Trophoblast cell (in vitro differentiated cells and primary cell): ENCODE data around the gene LRRC1.

ENCODE experiments used
- DNase-seq, 2 donors: peaks; one replicate each; pipeline ENCODE4 v3.0.0-alpha.2; 2016
- H2AFZ ChIP-seq: 2 replicates; pipeline ENCODE4 v1.6.1; 2013; ENCODE audit warnings: low read length, moderate library complexity, mild to moderate bottlenecking; ENCODE audit not compliant: insufficient read depth, poor library complexity
- H2AK5ac ChIP-seq: 2 replicates; pipeline ENCODE4 v1.6.1; 2013; ENCODE audit warnings: mild to moderate bottlenecking, low read length
- H2BK120ac ChIP-seq: 2 replicates; pipeline ENCODE4 v1.6.1; 2013; ENCODE audit warnings: low read length, mild to moderate bottlenecking, moderate library complexity; ENCODE audit not compliant: insufficient read depth, poor library complexity
- H2BK12ac ChIP-seq: 2 replicates; pipeline ENCODE4 v1.6.1; 2013; ENCODE audit warnings: mild to moderate bottlenecking, low read length, moderate library complexity
- H2BK5ac ChIP-seq: 2 replicates; pipeline ENCODE4 v1.6.1; 2013; ENCODE audit warnings: low read length, low read depth, moderate library complexity, mild to moderate bottlenecking; ENCODE audit not compliant: poor library complexity
- H3K14ac ChIP-seq: 2 replicates; pipeline ENCODE4 v1.6.1; 2013; ENCODE audit warnings: mild to moderate bottlenecking, low read length
- H3K18ac ChIP-seq: 2 replicates; pipeline ENCODE4 v1.6.1; 2013; ENCODE audit warnings: mild to moderate bottlenecking, low read length
- H3K23ac ChIP-seq: 2 replicates; pipeline ENCODE4 v1.6.1; 2013; ENCODE audit warnings: low read length
- H3K27ac ChIP-seq: 2 replicates; pipeline ENCODE4 v1.5.1; 2013; ENCODE audit warnings: low read depth, mild to moderate bottlenecking, inconsistent platforms, low read length, moderate library complexity
- H3K27me3 ChIP-seq: 2 replicates; pipeline ENCODE4 v1.6.1; 2013; ENCODE audit warnings: inconsistent platforms, mild to moderate bottlenecking, low read length, moderate library complexity; ENCODE audit not compliant: insufficient read depth
- H3K36me3 ChIP-seq, 2 experiments: 1 replicate in 1 of 2; 2 replicates in 1 of 2; pipeline ENCODE4 v1.6.1; 2013; ENCODE audit warnings: low read length in 2 of 2, mild to moderate bottlenecking in 2 of 2, moderate library complexity in 1 of 2; ENCODE audit not compliant: insufficient read depth in 2 of 2, control insufficient read depth in 1 of 2
- H3K4ac ChIP-seq: 2 replicates; pipeline ENCODE4 v1.6.1; 2013; ENCODE audit warnings: low read depth, mild to moderate bottlenecking, low read length, moderate library complexity
- H3K4me1 ChIP-seq, 2 experiments: 1 replicate in 1 of 2; 2 replicates in 1 of 2; pipeline ENCODE4 v1.6.1; 2013; ENCODE audit warnings: low read length in 2 of 2, mild to moderate bottlenecking in 2 of 2, moderate library complexity in 1 of 2; ENCODE audit not compliant: insufficient read depth in 2 of 2, control insufficient read depth in 1 of 2
- H3K4me2 ChIP-seq: 2 replicates; pipeline ENCODE4 v1.6.1; 2013; ENCODE audit warnings: inconsistent platforms, mild to moderate bottlenecking, low read length, moderate library complexity
- H3K4me3 ChIP-seq: 2 replicates; pipeline ENCODE4 v1.5.1; 2013; ENCODE audit warnings: mild to moderate bottlenecking, low read depth, low read length, inconsistent platforms
- H3K79me1 ChIP-seq: one replicate; pipeline ENCODE4 v1.6.1; 2013; ENCODE audit warnings: low read length
- H3K79me2 ChIP-seq: 2 replicates; pipeline ENCODE4 v1.6.1; 2013; ENCODE audit warnings: low read length, mild to moderate bottlenecking; ENCODE audit not compliant: control insufficient read depth, insufficient read depth, poor library complexity
- H3K9ac ChIP-seq: 2 replicates; pipeline ENCODE4 v1.6.1; 2013; ENCODE audit warnings: mild to moderate bottlenecking, low read length
- H3K9me3 ChIP-seq: 2 replicates; pipeline ENCODE4 v1.6.1; 2013; ENCODE audit warnings: low read depth, mild to moderate bottlenecking, control low read depth, inconsistent platforms, low read length; ENCODE audit not compliant: insufficient read depth
- H4K12ac ChIP-seq: 2 replicates; pipeline ENCODE4 v1.6.1; 2013; ENCODE audit warnings: low read depth, mild to moderate bottlenecking, low read length, moderate library complexity
- H4K8ac ChIP-seq: 2 replicates; pipeline ENCODE4 v1.6.1; 2013; ENCODE audit warnings: low read depth, mild to moderate bottlenecking, low read length, moderate library complexity
- H4K91ac ChIP-seq: one replicate; pipeline ENCODE4 v1.6.1; 2013; ENCODE audit warnings: low read depth, mild to moderate bottlenecking, low read length, moderate library complexity
- WGBS: extraction: QIAGEN DNeasy Blood & Tissue Kit; methylation state at CpG from one replicate; pipeline ENCODE4 v1.1.7; 2013; ENCODE audit warnings: missing lambda C conversion rate; ENCODE audit not compliant: insufficient read length, insufficient coverage; ENCODE audit errors: extremely low coverage; 5-methylcytosine and 5-hydroxymethylcytosine counted together

The LRRC1 gene

GRCh38 chr6:53937461-53937860 is 142.7 kb downstream of the LRRC1 start:
- no peak overlapping the region for H2BK5ac ChIP-seq
- no peak overlapping the region for H2BK120ac ChIP-seq
- H3K27ac ChIP-seq: no peak overlapping the region
- H4K8ac ChIP-seq: no peak overlapping the region
- H3K79me2 ChIP-seq: no peaks in the 10 kb centered on the region
- H3K4me2 ChIP-seq: no peak overlapping the region
- peaks cover 5% of the 10 kb centered on the region for H3K79me1 ChIP-seq
- no peak overlapping the region for H3K14ac ChIP-seq
- H2AFZ ChIP-seq: no peak overlapping the region
- no peak overlapping the region for H4K91ac ChIP-seq
- H3K4ac ChIP-seq: no peak overlapping the region
- H2AK5ac ChIP-seq: no peak overlapping the region
- no CpG with 5 or more reads among the region's 4 CpGs for WGBS
- no peaks in the 10 kb centered on the region for H3K36me3 ChIP-seq
- H3K4me1 ChIP-seq: peaks cover 2 to 8% of the 10 kb centered on the region in 2 experiments
- no peak overlapping the region for H3K18ac ChIP-seq
- no peaks in the 10 kb centered on the region for H3K9me3 ChIP-seq
- H3K27me3 ChIP-seq: no peaks in the 10 kb centered on the region
- H3K9ac ChIP-seq: no peak overlapping the region
- no peak overlapping the region for H2BK12ac ChIP-seq
- no peak overlapping the region for H4K12ac ChIP-seq
- no peak overlapping the region for H3K4me3 ChIP-seq
- H3K23ac ChIP-seq: no peak overlapping the region
- no peak for DNase-seq

GRCh38 chr6:53938810-53939209 is 144.0 kb downstream of the LRRC1 start:
- Histone ChIP-seq H3K27ac (no peak overlapping the region), H3K4ac (no peak overlapping the region), H4K91ac (no peak overlapping the region), H3K23ac (no peak overlapping the region), H2AFZ (no peak overlapping the region), H3K4me3 (no peak overlapping the region), H3K9ac (no peak overlapping the region), H3K4me2 (no peak overlapping the region), H3K36me3 (no peaks in the 10 kb centered on the region), H4K8ac (no peak overlapping the region), H2BK120ac (no peak overlapping the region), H3K79me1 (peaks cover 5% of the 10 kb centered on the region), H2BK5ac (no peak overlapping the region), H3K9me3 (no peaks in the 10 kb centered on the region), H4K12ac (no peak overlapping the region), H3K14ac (no peak overlapping the region), H3K18ac (no peak overlapping the region), H3K27me3 (no peaks in the 10 kb centered on the region), H2BK12ac (no peak overlapping the region), H3K4me1 (peaks cover 2 to 6% of the 10 kb centered on the region in 2 experiments), H2AK5ac (no peak overlapping the region), H3K79me2 (no peaks in the 10 kb centered on the region)
- no CpG with 5 or more reads among the region's 1 CpG for WGBS
- DNase-seq: no peak

- no peak overlapping the region for H2BK5ac ChIP-seq
- H3K4me3 ChIP-seq: no peak overlapping the region
- H3K79me2 ChIP-seq: no peaks in the 10 kb centered on the region
- H3K79me1 ChIP-seq: peaks cover 1% of the 10 kb centered on the region
- H3K23ac ChIP-seq: no peak overlapping the region
- H3K9ac ChIP-seq: no peak overlapping the region
- no peak overlapping the region for H3K14ac ChIP-seq
- H4K8ac ChIP-seq: no peak overlapping the region
- DNase-seq: no peak
- H4K12ac ChIP-seq: no peak overlapping the region
- no peak overlapping the region for H3K4ac ChIP-seq
- peaks cover 0 to 1% of the 10 kb centered on the region in 2 experiments for H3K4me1 ChIP-seq
- no peaks in the 10 kb centered on the region for H3K36me3 ChIP-seq
- no peak overlapping the region for H2BK12ac ChIP-seq
- H3K27me3 ChIP-seq: no peaks in the 10 kb centered on the region
- H3K18ac ChIP-seq: no peak overlapping the region
- H3K27ac ChIP-seq: no peak overlapping the region
- no peak overlapping the region for H3K4me2 ChIP-seq
- H2BK120ac ChIP-seq: no peak overlapping the region
- no peak overlapping the region for H2AK5ac ChIP-seq
- no peak overlapping the region for H4K91ac ChIP-seq
- no peak overlapping the region for H2AFZ ChIP-seq
- no CpG with 5 or more reads among the region's 3 CpGs for WGBS
- no peaks in the 10 kb centered on the region for H3K9me3 ChIP-seq
Observed at GRCh38 chr6:53939830-53940229, 145.0 kb downstream of the LRRC1 start.

GRCh38 chr6:53943395-53943794 is 148.6 kb downstream of the LRRC1 start:
- peaks cover 0 to 6% of the 10 kb centered on the region in 2 experiments for H3K4me1 ChIP-seq
- no peak overlapping the region for H3K18ac ChIP-seq
- no peak overlapping the region for H3K4me2 ChIP-seq
- no peak overlapping the region for H3K23ac ChIP-seq
- no peak for DNase-seq
- H2BK5ac ChIP-seq: no peak overlapping the region
- no peaks in the 10 kb centered on the region for H3K79me2 ChIP-seq
- H3K9me3 ChIP-seq: no peaks in the 10 kb centered on the region
- H3K9ac ChIP-seq: no peak overlapping the region
- no peak overlapping the region for H3K4ac ChIP-seq
- H2BK12ac ChIP-seq: no peak overlapping the region
- no peaks in the 10 kb centered on the region for H3K36me3 ChIP-seq
- no CpG with 5 or more reads among the region's 2 CpGs for WGBS
- H3K27me3 ChIP-seq: no peaks in the 10 kb centered on the region
- H3K14ac ChIP-seq: no peak overlapping the region
- no peak overlapping the region for H3K27ac ChIP-seq
- H4K91ac ChIP-seq: no peak overlapping the region
- H2AFZ ChIP-seq: no peak overlapping the region
- H2BK120ac ChIP-seq: no peak overlapping the region
- no peak overlapping the region for H2AK5ac ChIP-seq
- H3K79me1 ChIP-seq: no peaks in the 10 kb centered on the region
- H4K12ac ChIP-seq: no peak overlapping the region
- no peak overlapping the region for H4K8ac ChIP-seq
- H3K4me3 ChIP-seq: no peak overlapping the region
